Stimulated activated CD8-positive, alpha-beta memory T cell treated with anti-CD3 and anti-CD28 coated beads, Interleukin-4, amount 100 ng/mL, for 4 hours (primary cell): ENCODE results near the gene NRCAM.
"Not testable (repeated sequence)": the region's sequence is repeated elsewhere in the genome, so short reads cannot be mapped to it uniquely, and the experiment has no call there.

Experiments used
- DNase-seq, 2 donors: peaks; one replicate each; pipeline ENCODE4 v3.0.0-alpha.2; 2020; ENCODE audit warnings: low read depth in 2 of 2, low spot score in 1 of 2

The NRCAM gene

DNA sequence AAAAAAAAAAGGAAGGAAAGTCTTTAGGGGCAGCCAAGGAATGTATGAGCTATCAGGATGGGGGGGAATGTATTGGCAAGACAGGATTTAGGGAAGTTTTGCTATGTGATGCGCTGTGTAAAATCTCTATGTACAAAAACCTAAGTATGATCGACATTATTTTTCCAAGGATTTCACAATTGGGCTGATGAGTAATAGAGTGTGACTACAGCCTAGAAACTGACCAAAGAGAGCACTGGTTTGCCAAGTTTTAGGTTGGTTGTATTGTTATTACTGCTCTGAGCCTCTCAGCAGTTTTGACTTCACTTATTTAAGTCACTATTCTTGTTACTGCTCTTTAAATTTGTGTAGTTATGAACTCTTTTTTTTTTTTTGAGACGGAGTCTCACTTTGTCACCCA is 107.3 kb downstream of the NRCAM start:
- no peak for DNase-seq

DNA sequence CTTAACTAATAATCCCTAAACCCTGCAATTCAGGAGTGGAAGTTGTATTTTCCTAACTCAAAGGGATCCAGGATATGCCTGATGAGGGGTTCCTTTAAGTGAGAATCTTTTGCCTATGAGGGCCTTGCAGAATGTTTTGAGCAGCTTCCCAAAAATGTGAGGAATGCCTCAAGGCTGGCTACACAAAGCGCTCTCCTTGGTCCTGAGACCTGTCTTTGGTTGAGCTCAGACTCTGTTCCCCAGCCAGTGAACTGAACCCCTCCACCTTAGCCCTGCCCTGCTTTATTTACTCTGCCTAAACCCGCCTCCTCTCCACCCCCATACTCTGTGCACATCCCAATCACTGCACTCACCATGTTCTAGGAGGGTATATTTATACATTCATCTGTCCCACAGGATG is 108.6 kb downstream of the NRCAM start:
- DNase-seq = no peak

DNA sequence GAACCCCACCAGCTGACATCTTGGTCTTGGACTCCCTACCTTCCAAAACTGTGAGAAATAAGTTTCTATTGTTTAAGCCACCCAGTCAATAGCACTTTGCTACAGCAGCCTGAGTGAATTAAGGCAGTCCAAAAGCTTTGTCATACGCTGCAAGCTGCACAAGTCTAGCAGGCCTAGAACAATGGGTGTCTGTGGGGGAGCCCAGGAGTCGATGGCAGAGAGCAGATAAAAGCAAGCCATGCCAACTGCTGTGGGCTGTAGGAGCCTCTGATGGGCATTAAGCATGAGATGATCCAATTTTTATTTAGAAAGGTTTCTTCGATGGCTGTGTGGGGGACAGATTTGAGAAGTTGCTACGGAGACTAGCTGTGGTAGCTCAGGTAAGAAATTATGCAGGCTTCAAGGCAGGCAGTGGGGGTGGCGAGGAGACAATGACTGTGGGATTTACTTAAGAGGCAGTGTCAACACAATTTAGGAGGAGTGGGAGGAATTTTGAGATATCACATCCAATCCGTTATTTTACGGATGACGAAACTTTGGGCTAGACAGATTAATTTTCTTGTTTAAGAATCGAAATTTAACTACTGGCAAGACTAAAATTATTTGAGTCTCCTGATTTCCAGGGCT is 110.4 kb downstream of the NRCAM start:
- DNase-seq = no peak

DNA sequence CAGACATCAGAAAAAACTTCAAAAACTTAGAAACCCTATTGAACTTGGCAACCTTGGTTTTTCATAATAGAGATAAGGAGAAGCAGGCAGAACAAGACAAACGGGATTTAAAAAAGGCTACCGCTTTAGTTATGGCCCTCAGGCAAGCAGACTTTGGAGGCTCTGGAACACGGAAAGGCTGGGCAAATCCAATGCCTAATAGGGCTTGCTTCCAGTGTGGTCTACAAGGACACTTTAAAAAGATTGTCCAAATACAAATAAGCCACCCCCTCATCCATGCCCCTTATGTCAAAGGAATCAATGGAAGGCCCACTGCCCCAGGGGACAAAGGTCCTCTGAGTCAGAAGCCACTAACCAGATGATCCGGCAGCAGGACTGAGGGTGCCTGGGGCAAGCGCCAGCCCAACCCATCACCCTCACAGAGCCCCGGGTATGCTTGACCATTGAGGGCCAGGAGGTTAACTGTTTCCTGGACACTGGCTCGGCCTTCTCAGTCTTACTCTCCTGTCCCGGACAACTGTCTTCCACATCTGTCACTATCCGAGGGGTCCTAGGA is 115.3 kb downstream of the NRCAM start:
- no peak for DNase-seq

DNA sequence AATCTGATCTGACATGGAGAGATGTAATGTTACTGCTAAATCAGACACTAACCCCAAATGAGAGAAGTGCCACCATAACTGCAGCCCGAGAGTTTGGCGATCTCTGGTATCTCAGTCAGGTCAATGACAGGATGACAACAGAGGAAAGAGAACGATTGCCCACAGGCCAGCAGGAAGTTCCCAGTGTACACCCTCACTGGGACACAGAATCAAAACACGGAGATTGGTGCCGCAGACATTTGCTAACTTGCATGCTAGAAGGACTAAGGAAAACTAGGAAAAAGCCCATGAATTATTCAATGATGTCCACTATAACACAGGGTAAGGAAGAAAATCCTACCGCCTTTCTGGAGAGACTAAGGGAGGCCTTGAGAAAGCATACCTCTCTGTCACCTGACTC is 115.8 kb downstream of the NRCAM start:
- not testable (repeated sequence) for DNase-seq

DNA sequence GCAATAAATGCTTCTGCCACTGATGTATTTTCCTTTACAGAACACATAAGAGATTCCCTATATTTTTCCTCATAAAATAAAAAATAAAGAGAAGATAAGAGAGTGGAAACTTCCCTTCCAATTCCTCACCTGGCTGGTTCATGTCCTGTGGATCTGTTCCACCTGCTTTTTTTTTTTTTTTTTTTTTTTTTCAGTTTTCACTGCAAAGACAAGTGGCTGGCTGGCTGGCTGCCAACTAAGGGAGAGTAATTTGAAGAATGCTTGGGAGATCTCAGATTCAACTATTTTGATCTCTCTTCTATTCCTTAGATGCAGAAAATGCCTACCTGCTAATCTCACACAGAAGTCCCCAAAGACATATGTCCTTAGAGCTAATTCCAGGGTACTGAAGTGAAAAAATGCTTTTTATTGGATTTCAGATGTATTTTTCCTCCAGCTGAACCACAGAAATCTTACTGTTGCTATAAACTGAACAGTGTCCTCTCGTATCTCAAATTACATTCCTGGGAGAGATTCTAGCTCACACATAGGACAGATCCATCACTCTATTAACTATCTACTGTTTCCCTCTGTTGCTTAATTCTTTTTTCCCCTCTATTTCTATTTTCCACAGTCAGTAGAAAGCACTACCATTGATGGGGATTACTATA is 120.8 kb downstream of the NRCAM start:
- no peak for DNase-seq

DNA sequence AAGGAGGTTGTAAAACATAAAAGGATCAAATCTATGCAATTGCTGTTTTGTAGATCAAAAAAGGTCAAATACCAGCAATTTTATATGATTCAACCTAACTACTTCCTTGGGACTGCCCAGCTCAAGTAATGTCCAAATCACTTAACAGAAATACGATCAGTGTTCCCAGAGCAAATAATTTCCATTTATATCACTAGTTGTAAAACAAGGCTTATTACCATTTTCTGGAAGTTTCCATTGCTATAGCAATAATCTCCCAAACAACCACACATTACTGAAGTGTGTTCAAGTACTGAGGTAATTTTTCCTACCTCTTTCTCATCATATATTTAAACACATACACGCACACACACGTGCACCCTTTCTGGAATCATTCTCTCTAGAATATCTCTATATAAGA is 123.3 kb downstream of the NRCAM start:
- no peak for DNase-seq

DNA sequence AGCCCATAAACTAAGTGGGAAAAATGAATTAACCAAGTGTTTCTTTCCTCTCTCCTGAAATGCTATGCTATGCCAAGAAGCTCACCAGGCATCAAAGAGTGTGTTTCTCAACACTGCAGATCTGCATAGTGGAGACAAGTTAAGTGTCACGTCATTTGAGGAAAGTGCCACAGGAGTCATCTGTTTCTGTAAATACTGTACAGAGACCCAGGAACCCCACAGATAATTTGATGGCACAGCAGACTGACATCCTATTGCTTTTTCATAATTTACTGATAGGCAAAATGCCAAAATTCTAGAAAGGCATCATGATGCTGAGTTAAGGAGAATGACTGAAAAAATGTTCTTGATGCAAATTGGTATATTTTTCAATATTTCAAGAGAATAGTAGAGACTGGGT is 124.3 kb downstream of the NRCAM start:
- DNase-seq = no peak

DNA sequence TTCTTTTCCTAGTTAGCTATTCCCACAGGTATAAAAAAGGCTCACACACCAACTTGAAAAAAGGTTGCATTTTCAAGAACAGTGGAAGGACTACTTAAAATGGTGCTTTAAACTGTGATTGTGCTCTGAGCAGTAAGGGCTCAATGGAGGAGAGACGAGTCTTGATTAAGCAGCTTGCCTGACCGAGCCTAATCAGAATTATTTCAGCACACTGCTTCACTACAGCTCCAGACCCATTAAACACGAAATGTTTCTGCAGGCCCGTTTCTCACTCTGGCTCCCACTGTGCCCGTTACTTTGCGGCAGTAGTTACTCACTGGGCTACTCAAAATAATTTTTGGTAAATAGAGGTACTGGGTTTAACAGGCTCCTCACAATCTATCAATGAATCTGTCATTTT is 126.0 kb downstream of the NRCAM start:
- DNase-seq = no peak

DNA sequence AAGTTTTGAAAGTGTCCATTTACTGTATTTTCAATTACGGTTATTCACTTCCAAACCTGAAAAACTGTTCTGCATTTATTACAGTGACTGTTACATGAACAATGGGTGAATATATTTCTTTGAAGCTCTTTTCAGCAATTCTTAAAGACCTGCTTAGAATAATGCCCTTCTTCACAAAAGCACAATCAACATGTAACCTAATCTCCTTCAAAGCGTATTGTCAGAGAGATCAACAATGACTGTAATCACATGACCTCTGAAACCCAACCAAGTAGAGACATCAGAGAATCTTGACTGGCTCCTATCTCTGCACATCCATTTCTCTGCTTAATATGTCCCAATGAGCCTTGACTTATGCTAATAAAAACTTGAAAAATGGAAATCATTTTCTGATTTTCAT is 126.7 kb downstream of the NRCAM start:
- DNase-seq = no peak

DNA sequence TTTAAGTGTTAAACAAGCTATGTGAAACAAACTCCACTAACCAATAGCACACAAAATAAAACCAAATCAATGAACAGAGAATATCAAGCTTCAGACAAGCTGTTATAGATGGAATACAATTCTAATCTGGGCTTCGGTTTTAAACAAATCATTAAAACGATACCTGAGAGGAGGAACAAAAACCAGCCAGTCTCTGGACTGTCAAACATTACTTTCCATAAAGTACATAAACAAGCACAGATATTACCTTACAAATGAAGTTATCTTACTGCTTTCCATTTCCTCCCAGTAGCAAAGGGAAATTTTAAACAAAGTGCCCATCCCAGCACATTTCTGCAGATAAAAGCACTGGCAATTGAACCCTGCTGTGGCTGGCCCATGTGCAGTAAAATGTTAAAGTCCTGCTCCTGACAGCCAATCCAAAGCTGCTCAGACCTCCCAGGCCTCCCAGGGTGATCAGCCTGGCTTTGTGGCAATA is 128.0 kb downstream of the NRCAM start:
- DNase-seq = no peak

DNA sequence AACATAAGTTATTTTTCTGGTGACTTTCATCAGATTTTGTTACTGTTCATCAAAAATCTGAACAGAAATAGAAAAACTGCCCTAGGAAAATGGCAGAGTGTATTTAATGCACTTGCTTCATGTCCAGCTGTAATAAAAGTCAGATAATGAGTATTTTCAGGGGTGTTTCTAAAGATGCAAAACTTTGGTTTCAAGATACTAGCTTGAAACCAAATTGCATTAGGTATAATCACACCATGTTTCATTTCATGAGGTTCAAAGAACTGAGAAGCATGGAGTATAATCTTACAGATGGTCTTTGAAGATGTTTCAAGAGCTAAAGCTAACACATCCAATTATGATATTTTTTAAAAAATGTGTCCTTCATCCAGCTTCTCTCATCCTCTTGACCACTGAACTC is 128.9 kb downstream of the NRCAM start:
- no peak for DNase-seq

DNA sequence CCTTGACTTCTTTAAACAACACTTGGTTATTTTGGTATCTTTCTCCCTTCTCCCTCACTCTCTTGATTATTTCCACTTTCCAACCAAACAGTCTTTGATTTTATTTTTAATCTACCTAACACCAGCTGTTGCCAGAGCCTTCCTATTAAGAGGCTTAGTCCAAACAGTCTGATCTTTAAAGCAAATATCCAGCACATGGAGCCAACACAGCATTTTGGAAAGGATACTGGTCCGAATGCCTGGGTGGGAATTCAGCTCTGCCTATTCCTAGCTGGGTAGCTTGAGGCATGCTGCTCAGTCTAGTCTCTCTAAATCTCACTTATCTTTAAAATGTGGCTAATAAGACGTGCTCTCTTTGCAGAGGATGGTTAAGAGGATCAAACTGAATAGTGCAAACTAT is 129.3 kb downstream of the NRCAM start:
- DNase-seq = no peak

DNA sequence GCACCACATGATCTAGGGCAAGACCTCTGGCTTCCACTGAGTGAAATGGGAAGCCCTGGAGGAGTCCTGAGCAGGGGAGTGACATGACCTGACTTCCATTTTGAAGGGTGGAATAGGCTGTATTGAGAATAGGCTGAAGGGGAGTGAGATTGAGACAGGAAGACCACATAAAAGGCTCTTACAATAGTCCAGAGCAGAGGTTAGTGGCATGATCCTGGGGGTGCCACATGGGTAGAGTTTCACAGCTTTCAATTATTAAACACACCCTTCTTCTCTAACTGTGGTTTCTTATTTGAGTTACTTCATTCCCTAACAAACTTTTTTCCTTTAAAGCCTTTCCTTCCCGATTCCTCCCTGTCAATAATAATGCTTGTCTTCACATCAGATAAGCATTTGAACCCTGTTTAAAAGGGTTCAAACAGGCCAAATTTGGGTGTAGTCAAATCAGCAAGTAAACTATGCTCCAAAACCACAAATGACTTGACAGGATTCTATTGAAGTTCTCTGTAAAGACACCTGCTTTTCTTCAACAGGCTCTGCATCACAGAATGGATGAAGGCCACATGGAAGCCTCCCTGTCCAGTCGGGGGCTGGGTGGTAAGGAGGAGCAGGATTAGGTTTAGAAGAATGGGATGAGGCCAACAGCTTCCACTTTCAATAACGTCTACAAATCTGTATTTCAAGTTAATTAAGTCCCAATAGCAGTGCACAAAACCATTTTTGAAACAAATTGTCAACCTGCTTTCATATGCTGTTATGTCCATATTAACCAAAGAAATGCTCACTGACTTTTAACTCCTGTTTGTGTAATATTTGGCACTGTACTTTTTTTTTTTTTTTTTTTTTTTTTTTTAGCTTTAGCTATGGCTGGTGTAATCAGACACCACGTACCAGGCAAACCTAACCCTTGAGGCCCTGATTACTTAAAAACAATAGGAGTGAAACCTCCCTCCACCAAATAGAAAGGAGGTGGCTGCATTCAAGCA is 131.9 kb downstream of the NRCAM start:
- DNase-seq = no peak

DNA sequence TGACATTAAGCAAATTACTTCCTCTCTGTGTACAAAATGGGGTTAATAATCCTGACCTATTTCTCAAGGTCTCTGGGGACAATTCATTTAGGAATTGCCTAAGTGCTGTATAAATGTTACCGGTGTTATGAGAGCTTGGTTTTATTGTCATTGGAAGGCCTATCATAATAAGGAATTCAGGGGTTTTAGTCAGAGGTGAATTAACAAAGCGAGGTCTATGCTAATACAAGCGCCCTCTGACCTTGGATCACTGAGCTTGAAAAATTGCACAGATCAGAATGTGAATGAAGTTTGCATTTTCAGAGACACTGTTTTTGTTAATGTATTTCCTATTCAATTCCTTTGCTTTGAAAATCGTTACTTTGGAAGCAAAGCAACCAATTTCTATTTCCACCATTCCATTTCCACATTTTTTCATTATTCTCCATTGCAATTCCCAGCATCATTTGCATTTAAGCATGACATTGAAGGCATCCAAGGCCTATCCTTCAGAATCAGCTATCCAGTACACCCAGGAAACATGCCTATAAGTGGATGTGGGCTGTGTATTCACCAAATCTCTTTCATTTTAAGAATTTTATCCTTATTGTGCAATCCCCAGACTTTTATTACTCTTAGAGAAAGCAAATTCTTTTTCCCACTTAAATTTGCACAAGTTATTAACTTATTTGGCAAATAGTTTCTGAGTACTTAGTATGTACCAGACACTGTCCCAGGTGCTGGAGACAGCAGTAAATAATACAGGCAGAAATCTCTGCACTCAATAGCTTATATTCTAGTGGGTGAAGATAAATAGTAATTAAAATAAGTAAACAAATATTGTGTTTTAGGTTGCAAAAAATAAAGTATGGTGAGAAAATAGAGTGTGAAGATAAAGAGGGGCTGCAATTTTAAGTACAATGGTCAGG is 133.1 kb downstream of the NRCAM start:
- DNase-seq = no peak

DNA sequence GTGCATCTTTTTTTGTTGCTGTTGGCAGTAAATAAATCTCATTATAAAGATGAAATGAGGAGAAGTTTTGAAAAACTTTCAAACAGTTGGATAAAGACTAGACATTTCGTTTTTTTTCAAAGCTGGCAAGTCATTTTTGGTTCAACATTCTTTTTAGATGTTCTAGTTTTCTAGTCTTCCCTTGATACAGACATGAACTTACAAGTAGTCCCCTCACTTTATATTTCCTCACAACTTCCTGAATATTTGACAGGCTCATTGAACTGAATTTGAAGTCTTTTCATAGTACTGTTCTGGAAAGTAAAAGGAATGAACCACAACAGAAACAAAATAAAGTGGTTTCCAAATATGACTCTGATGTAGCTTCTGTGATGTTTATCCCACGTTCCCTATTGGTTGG is 134.2 kb downstream of the NRCAM start:
- no peak for DNase-seq

DNA sequence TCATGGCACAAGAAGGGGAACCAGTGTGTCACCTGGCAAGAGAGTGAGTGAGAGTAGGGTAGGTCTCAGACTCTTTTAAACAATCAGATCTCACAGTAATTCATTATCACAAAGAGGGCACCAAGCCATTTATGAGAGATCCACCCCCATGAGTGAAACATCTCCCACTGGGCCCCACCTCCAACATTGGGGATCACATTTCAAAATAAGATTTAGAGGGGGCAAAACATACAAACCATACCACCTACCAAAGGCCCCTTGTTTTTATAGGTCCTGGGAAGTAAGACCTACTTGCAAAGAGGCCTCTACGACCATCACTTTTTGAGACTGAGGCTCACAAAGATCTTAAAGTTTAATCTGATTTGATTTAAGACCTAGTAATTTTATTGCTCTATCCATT is 134.9 kb downstream of the NRCAM start:
- DNase-seq = no peak

DNA sequence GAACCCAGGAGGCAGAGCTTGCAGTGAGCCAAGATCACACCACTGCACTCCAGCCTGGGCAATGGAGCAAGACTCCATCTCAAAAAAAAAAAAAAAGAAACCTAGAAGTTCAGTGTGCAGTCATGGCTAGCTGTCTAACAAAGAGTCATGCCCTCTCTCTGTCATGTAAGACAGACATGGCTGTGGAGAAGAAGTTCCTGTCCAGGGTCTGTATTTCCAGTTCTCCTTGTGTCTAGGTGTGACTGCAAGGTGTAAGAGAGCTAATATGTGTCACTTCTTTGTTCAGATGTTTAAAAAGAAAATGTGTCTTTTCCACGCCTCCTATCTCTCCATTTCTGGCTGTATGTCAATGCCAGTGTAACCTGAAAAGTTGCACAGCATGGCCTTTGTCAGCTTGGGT is 139.5 kb downstream of the NRCAM start:
- DNase-seq = no peak

DNA sequence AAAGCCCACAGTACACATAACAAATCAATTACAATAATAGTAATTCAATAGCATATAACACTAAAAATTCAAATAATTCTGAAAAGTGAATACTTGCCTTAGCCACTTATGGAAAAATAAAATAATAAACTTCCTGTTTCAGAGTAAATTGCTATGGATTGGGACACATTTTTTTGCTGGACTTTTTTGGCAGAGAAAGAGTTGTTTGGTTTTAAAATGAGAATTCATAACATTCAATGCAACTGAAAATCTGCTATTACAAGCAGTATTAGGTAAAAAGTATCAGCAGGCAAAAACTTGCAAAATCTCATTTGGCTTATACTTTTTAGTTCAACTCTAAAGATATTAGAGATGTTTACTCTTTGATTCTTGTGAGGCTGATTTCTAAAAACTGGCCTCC is 141.7 kb downstream of the NRCAM start:
- no peak for DNase-seq

DNA sequence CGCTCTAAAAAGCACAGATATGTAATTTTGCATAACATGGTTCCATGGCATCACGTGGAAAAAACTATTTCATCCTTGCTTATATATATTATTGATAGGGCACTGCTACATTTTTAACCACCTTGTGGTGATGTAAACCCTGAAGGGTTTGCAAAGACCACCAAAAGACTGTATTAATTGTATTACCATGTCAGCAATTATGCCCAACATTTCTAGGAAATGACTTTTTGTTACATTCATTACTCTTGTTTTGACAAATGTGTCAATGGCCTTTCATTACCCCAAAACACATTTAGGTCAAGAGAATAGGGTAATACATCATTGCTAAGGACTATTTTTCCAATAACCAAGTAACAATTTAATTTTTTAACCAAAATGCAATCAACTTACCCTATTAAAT is 142.2 kb downstream of the NRCAM start:
- no peak for DNase-seq

DNA sequence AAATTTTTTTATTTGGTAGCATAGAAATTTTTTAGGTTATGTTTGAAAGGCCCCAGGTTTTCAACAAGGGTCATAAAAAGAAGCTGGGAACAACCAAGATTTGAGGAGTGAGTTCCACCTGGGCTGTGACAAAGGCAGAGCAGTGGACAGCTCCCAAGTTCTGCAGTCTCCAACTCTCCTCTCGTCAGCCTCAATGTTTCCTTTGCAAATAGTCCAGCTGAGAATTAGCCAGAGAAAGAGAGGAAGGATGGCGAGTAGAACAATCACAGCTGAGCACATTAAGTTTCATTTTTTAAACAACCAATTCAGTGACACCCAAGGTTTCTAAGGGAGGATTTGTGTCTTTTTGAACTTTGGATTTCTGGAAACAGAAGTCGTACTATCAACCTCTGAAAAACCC is 143.2 kb downstream of the NRCAM start:
- no peak for DNase-seq
